ENCODE results near the gene TTLL1.
A peak's percentile ranks its signal among the peaks of the same experiment; 100 is the strongest.
"Not testable (repeated sequence)": the region's sequence is repeated elsewhere in the genome, so short reads cannot be mapped to it uniquely, and the experiment has no call there.

TTLL1 gene

GRCh38 chr22:43109921-43110443, 20.8 kb upstream of the TTLL1 start:
- no peak for FAIRE-seq

- FAIRE-seq = no peak
These were observed 20.3 kb upstream of the TTLL1 start for GRCh38 chr22:43109511-43109910.

- no peak for FAIRE-seq
These were observed 17.1 kb upstream of the TTLL1 start for GRCh38 chr22:43106302-43106701.

GRCh38 chr22:43104950-43105349, 15.8 kb upstream of the TTLL1 start:
- FAIRE-seq = not testable (repeated sequence)

- FAIRE-seq = not testable (repeated sequence)
These were observed 14.9 kb upstream of the TTLL1 start for GRCh38 chr22:43104056-43104625.

GRCh38 chr22:43101306-43101705, 12.1 kb upstream of the TTLL1 start:
- no peak for FAIRE-seq

GRCh38 chr22:43100225-43100624, 11.0 kb upstream of the TTLL1 start:
- FAIRE-seq = no peak

GRCh38 chr22:43099095-43099494, 9.9 kb upstream of the TTLL1 start:
- FAIRE-seq = no peak

GRCh38 chr22:43098356-43098755, 9.2 kb upstream of the TTLL1 start:
- no peak for FAIRE-seq

- FAIRE-seq = no peak
These were observed 7.2 kb upstream of the TTLL1 start for GRCh38 chr22:43096420-43096819.

- no peak for FAIRE-seq
These were observed 5.4 kb upstream of the TTLL1 start for GRCh38 chr22:43094551-43094950.

- no peak for FAIRE-seq
These were observed 4.9 kb upstream of the TTLL1 start for GRCh38 chr22:43094085-43094484.

GRCh38 chr22:43092085-43092484, 2.9 kb upstream of the TTLL1 start:
- no peak for FAIRE-seq

- no peak for FAIRE-seq
These were observed 1.1 kb upstream of the TTLL1 start for GRCh38 chr22:43090130-43090789.

- FAIRE-seq = no peak
These were observed 586 bp downstream of the TTLL1 start for GRCh38 chr22:43088627-43088983.

- FAIRE-seq = peak; percentile 66
These were observed 3.3 kb downstream of the TTLL1 start for GRCh38 chr22:43085658-43086606.

- FAIRE-seq = no peak
These were observed 7.2 kb downstream of the TTLL1 start for GRCh38 chr22:43081968-43082367.

GRCh38 chr22:43080616-43081015, 8.6 kb downstream of the TTLL1 start:
- no peak for FAIRE-seq

- FAIRE-seq = no peak
These were observed 9.4 kb downstream of the TTLL1 start for GRCh38 chr22:43079742-43080141.

GRCh38 chr22:43078522-43078921, 10.7 kb downstream of the TTLL1 start:
- peak; percentile 33 for FAIRE-seq

- FAIRE-seq = no peak
These were observed 11.9 kb downstream of the TTLL1 start for GRCh38 chr22:43077121-43077877.

GRCh38 chr22:43066844-43067385, 22.3 kb downstream of the TTLL1 start:
- no peak for FAIRE-seq
